Measurements from ENCODE around the gene AMHR2. TPM values are rescaled to one million over a fixed set of nuclear protein-coding genes. Genes with fewer than 3 reads are reported as not detected.

AMHR2 gene
- total RNA-seq, 1 experiment from 2014 or later = not detected

DNA sequence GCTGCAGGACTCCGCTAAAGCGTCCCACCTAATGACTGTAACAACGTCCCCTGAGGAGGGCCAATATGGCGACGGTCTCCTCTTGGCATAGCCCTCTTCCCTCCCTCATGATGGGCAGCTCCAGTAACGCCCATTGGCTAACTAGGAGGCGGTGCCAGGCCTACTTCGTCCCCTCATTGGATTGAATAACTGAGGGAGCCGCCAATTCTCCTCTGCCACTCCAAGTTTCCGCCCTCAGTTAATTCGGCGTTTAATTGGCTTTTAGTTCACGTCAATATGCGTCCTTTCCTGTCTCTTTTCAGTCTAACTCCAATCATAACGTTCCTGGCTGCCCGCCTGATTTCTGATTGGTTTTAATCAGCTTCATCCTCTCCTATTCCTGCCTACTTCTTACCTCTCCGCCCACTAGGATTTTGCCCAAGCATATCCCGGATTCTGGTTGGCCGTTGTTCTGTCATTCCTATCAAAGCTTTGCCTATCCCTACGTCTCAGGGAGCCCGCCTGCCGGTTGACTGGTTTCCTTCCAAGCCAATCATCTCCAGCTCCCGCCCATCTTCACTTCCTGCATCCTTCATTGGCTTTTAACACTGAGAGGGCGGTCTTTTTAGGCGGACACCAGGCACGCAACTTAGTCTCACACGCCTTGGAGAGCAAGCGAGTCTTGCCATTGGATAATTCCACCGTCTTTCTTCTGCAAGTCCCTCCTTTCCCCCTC is 44.1 kb upstream of the AMHR2 start:
- H3K9me3 ChIP-seq (ENCODE audit: control insufficient read depth, low read depth, low read length) = no peaks in the 10 kb centered on the region
- no peak overlapping the region for H2BK15ac ChIP-seq (ENCODE audit: low read depth, low read length)
- H2BK5ac ChIP-seq (ENCODE audit: insufficient read length, low read length) = peak overlapping the region; percentile 29
- Mint-ChIP-seq H3K4me1 (peaks cover 21 to 32% of the 10 kb centered on the region in 2 experiments), H3K27ac (no peak overlapping the region), H3K9me3 (peaks cover 0 to 3% of the 10 kb centered on the region in 2 experiments; a peak in 1 of 5 replicates), H3K4me3 (no peak overlapping the region), H3K36me3 (ENCODE audit: insufficient read depth in 1 of 3, low read depth in 3 of 3) (peaks cover 22 to 35% (median 34%) of the 10 kb centered on the region in 3 experiments), H3K27me3 (ENCODE audit: low read depth) (no peaks in the 10 kb centered on the region)
- no peak overlapping the region for H3K4ac ChIP-seq (ENCODE audit: low read depth, low read length)
- peaks cover 3% of the 10 kb centered on the region for H3K23me2 ChIP-seq (ENCODE audit: insufficient read length, low read depth, low read length, poor library complexity, severe bottlenecking)
- peak overlapping the region; percentile 51 for H3K4me2 ChIP-seq (ENCODE audit: insufficient read depth, insufficient read length, low read length)
- H3K14ac ChIP-seq (ENCODE audit: insufficient read depth, low read length) = peak overlapping the region; percentile 63; the same call in 1 of the 2 replicates
- H2AK5ac ChIP-seq (ENCODE audit: insufficient read length, low read length) = no peak overlapping the region
- H3K4me1 ChIP-seq (ENCODE audit: insufficient read depth, low read length) = peaks cover 3% of the 10 kb centered on the region
- no peak overlapping the region for H4K8ac ChIP-seq (replicated peaks; ENCODE audit: insufficient read length, low read depth, low read length)
- no peak overlapping the region for H2BK12ac ChIP-seq (ENCODE audit: insufficient read length, low read depth, low read length)
- H3K23ac ChIP-seq (ENCODE audit: insufficient read length, low read depth, low read length) = no peak overlapping the region
- peak overlapping the region; percentile 74 for H3K18ac ChIP-seq (ENCODE audit: insufficient read length, low read depth, low read length)
- H3K79me2 ChIP-seq (ENCODE audit: insufficient read depth, low read length) = peaks cover 16% of the 10 kb centered on the region; the same call in 1 of the 2 replicates
- H3K9ac ChIP-seq (ENCODE audit: extremely low read depth, insufficient read length, low read length) = peak overlapping the region; percentile 78
- H4K20me1 ChIP-seq (ENCODE audit: control insufficient read depth, insufficient read depth, insufficient read length) = no peaks in the 10 kb centered on the region
- no peak overlapping the region for H2BK120ac ChIP-seq (ENCODE audit: low read depth, low read length, poor library complexity, severe bottlenecking)
- peak overlapping the region; percentile 57 for H4K5ac ChIP-seq (ENCODE audit: insufficient read length, low read depth, low read length)
- H3K27ac ChIP-seq (ENCODE audit: insufficient read length, low read depth, low read length) = peak overlapping the region; percentile 71
- H2BK20ac ChIP-seq (ENCODE audit: low read depth, low read length, poor library complexity, severe bottlenecking) = no peak overlapping the region
- peaks cover 10% of the 10 kb centered on the region for H3K79me1 ChIP-seq (ENCODE audit: insufficient read depth, low read depth, low read length, poor library complexity, severe bottlenecking)
- H2AFZ ChIP-seq (ENCODE audit: low read length) = no peak overlapping the region
- WGBS (ENCODE audit: extremely low coverage, insufficient read length, low lambda C conversion rate) = no CpG with 5 or more reads among the region's 29 CpGs
- H3T11ph ChIP-seq (ENCODE audit: low read length) = no peak overlapping the region
- H3K56ac ChIP-seq (ENCODE audit: insufficient read length, low read depth, low read length) = no peak overlapping the region
- no peak for TF ChIP-seq CTCF (conservative IDR thresholded peaks at IDR 0.05)
- no peaks in the 10 kb centered on the region for H3K27me3 ChIP-seq (ENCODE audit: insufficient read depth, low read length)
- DNase-seq = peak; percentile 100
- no peak overlapping the region for H4K91ac ChIP-seq (ENCODE audit: insufficient read length, low read depth, low read length)
